Endothelial cell of umbilical vein (primary cell): ENCODE data around the gene ARHGAP21. TPM values are rescaled to one million over a fixed set of nuclear protein-coding genes. Genes with fewer than 3 reads are reported as not detected.

Experiments
- BruUV-seq: library from RNA; stranded (reverse); fragments of 400-500 nt; replicated peaks from 2 replicates; lab custom pipeline; 2021; lab: Mats Ljungman, UMichigan
- CTCF ChIA-PET: fragments of 300-600, 350-600 bp; sonication (Branson Sonifier 250); formaldehyde crosslinking; loops from one replicate; lab custom pipeline; 2021; ENCODE audit warnings: antibody characterized with exemption, inconsistent platforms; lab: Charles Lee
- POLR2A ChIA-PET: fragments of 300-600, 350-600 bp; sonication (Branson Sonifier 250); formaldehyde crosslinking; loops from one replicate; lab custom pipeline; 2021; ENCODE audit warnings: antibody characterized with exemption, inconsistent platforms; lab: Charles Lee
- DNase-seq: peaks from one replicate; pipeline ENCODE4 v3.0.0-alpha.2; 2011; ENCODE audit warnings: low read depth, low spot score
- FAIRE-seq: peaks from 2 replicates; lab custom pipeline; 2011; peaks lifted over from hg19 to GRCh38; lab: Jason Lieb, UNC
- H2AFZ ChIP-seq: 2 replicates; pipeline ENCODE4 v1.6.0; 2012; ENCODE audit warnings: low read depth, low read length, control low read depth, inconsistent platforms
- H3K27ac ChIP-seq: 2 replicates; pipeline ENCODE4 v1.5.1; 2011; ENCODE audit warnings: low read depth, mild to moderate bottlenecking, control low read depth, low read length, moderate library complexity; ENCODE audit not compliant: insufficient read depth
- H3K27me3 ChIP-seq, 2 experiments: 2 replicates each; pipeline versions ENCODE4 v1.6.0 to v1.6.1; 2011; ENCODE audit warnings: low read length in 2 of 2, mixed read lengths in 1 of 2; ENCODE audit not compliant: control insufficient read depth in 2 of 2, insufficient read depth in 2 of 2
- H3K36me3 ChIP-seq, 2 experiments: 2 replicates in 1 of 2; 3 replicates in 1 of 2; pipeline ENCODE4 v1.5.1; 2011; ENCODE audit warnings: low read length in 2 of 2, mild to moderate bottlenecking in 1 of 2, moderate library complexity in 1 of 2; ENCODE audit not compliant: control insufficient read depth in 2 of 2, insufficient read depth in 2 of 2; ENCODE audit errors: extremely low read depth in 1 of 2
- H3K4me1 ChIP-seq: 3 replicates; pipeline ENCODE4 v1.5.1; 2011; ENCODE audit warnings: mild to moderate bottlenecking, low read length; ENCODE audit not compliant: control insufficient read depth, insufficient read depth; ENCODE audit errors: extremely low read depth
- H3K4me2 ChIP-seq: 2 replicates; pipeline ENCODE4 v1.6.1; 2011; ENCODE audit warnings: low read length, control low read depth, mixed read lengths; ENCODE audit not compliant: insufficient read depth
- H3K4me3 ChIP-seq, 3 experiments: fragments of 200-600 bp in 1 of 3; sonication (generic), shearing (Covaris generic) in 1 of 3; replicated peaks in 1 of 3; 2 replicates each; pipeline ENCODE4 v1.5.1; 2011 to 2016; ENCODE audit warnings: control low read depth in 3 of 3, low read length in 3 of 3, mild to moderate bottlenecking in 2 of 3, inconsistent platforms in 1 of 3, low read depth in 1 of 3, moderate library complexity in 1 of 3; ENCODE audit not compliant: insufficient read depth in 1 of 3
- H3K79me2 ChIP-seq: 2 replicates; pipeline ENCODE4 v1.6.0; 2012; ENCODE audit warnings: low read length, inconsistent platforms; ENCODE audit not compliant: control insufficient read depth, insufficient read depth
- H3K9ac ChIP-seq: replicated peaks from 2 replicates; pipeline ENCODE3; 2011; ENCODE audit warnings: low read length, control low read depth; ENCODE audit not compliant: insufficient read depth; ENCODE audit errors: extremely low read depth
- H3K9me1 ChIP-seq: replicated peaks from 3 replicates; pipeline ENCODE4 v1.6.0; 2011; ENCODE audit warnings: mild to moderate bottlenecking, low read length; ENCODE audit not compliant: control insufficient read depth, insufficient read depth; ENCODE audit errors: extremely low read depth
- H3K9me3 ChIP-seq: replicated peaks from 2 replicates; pipeline ENCODE4 v1.5.1; 2012; ENCODE audit warnings: low read length, inconsistent platforms; ENCODE audit not compliant: control insufficient read depth, insufficient read depth
- H4K20me1 ChIP-seq: replicated peaks from 2 replicates; pipeline ENCODE3; 2011; ENCODE audit warnings: mild to moderate bottlenecking, low read length; ENCODE audit not compliant: control insufficient read depth, insufficient read depth; ENCODE audit errors: extremely low read depth
- CTCF ChIP-seq, 2 donors: IDR thresholded peaks; 1 replicate in 1 of 2; 2 replicates in 1 of 2; pipeline ENCODE4 v1.5.1; 2011; ENCODE audit warnings: low read length in 2 of 2, mild to moderate bottlenecking in 2 of 2, moderate library complexity in 2 of 2, control low read depth in 1 of 2, inconsistent platforms in 1 of 2, low read depth in 1 of 2; ENCODE audit not compliant: insufficient read depth in 1 of 2; ENCODE audit errors: extremely low read depth in 1 of 2
- EZH2 ChIP-seq: IDR thresholded peaks from 2 replicates; pipeline ENCODE4 v1.6.1; 2012; ENCODE audit warnings: borderline replicate concordance, low read depth, mild to moderate bottlenecking, moderate library complexity, low read length, inconsistent platforms; ENCODE audit not compliant: severe bottlenecking
- FOS ChIP-seq: IDR thresholded peaks from 2 replicates; pipeline ENCODE4 v1.6.1; 2011; ENCODE audit warnings: mild to moderate bottlenecking, low read length, moderate library complexity, borderline replicate concordance; ENCODE audit not compliant: insufficient read depth
- GATA2 ChIP-seq: IDR thresholded peaks from 2 replicates; pipeline ENCODE4 v1.7.0; 2011; ENCODE audit warnings: low read depth, mild to moderate bottlenecking, moderate library complexity, mixed read lengths, low read length; ENCODE audit not compliant: insufficient read length, insufficient read depth
- JUN ChIP-seq: IDR thresholded peaks from 2 replicates; pipeline ENCODE4 v1.6.1; 2011; ENCODE audit warnings: borderline replicate concordance, low read depth; ENCODE audit not compliant: insufficient read length, insufficient read depth
- MAX ChIP-seq: IDR thresholded peaks from 2 replicates; pipeline ENCODE4 v1.6.1; 2011; ENCODE audit not compliant: insufficient read depth, insufficient read length
- MYC ChIP-seq: IDR thresholded peaks from one replicate; pipeline ENCODE4 v1.6.1; 2011; ENCODE audit warnings: mild to moderate bottlenecking, low read depth, low read length
- POLR2A ChIP-seq: IDR thresholded peaks from 2 replicates; pipeline ENCODE4 v1.6.1; 2012; ENCODE audit warnings: low read depth, mild to moderate bottlenecking, control low read depth, low read length
- POLR2AphosphoS5 ChIP-seq: IDR thresholded peaks from 2 replicates; pipeline ENCODE4 v1.6.1; 2012; ENCODE audit warnings: low read depth, mild to moderate bottlenecking, control low read depth, low read length, moderate library complexity; ENCODE audit not compliant: insufficient read depth
- dilution Hi-C: fragments of 300-500 bp; cut with MboI; formaldehyde crosslinking; loops from one replicate; pipeline ENCODE4 v1.15.0; 2019; ENCODE audit warnings: low sequenced_read_pairs; ENCODE audit not compliant: extremely low pct_ligation_motif_present
- intact Hi-C: fragments of 100-400 bp; cut with micrococcal nuclease; formaldehyde crosslinking; loops from one replicate; pipeline ENCODE4 v1.10.0; 2022
- polyA plus RNA-seq, 4 experiments: library from polyadenylated mRNA; depleted of rRNA in 3 of 4; stranded (reverse) in 3 of 4; unstranded in 1 of 4; fragments of >200 nt; gene quantifications; 2 replicates each; pipeline versions ENCODE4 v1.2.1 to v1.2.3, GENCODE V29; 2011 to 2012; ENCODE audit warnings: missing spikeins in 1 of 4
- total RNA-seq: library from RNA; stranded (reverse); gene quantifications from 2 replicates; pipeline ENCODE4 v1.2.3, GENCODE V29; 2021

ARHGAP21 gene
- total and polyA plus RNA-seq, 2 donors (not counting 3 experiments of a cell fraction or from before 2014, with no cell fraction given), result 29.5 to 97.8 TPM

GRCh38 chr10:24597426-24597825 is 126.3 kb downstream of the ARHGAP21 start:
- no peaks in the 10 kb centered on the region for H3K79me2 ChIP-seq
- H3K36me3 ChIP-seq, result peaks cover 13 to 39% of the 10 kb centered on the region in 2 experiments
- no TSS peak for BruUV-seq
- dilution Hi-C loops, result no loop called here
- POLR2A ChIA-PET, result no interaction called here
- H3K27me3 ChIP-seq, result no peaks in the 10 kb centered on the region
- no peak for TF ChIP-seq GATA2
- no peak for TF ChIP-seq MYC
- TF ChIP-seq POLR2A, result no peak
- TF ChIP-seq POLR2AphosphoS5, result no peak
- no peak for TF ChIP-seq FOS
- TF ChIP-seq CTCF (IDR thresholded peaks at IDR 0.05; ENCODE audit: extremely low read depth in 1 of 2, insufficient read depth in 1 of 2, low read depth in 1 of 2, low read length in 2 of 2), result no peak
- TF ChIP-seq JUN, result no peak
- TF ChIP-seq MAX, result no peak
- TF ChIP-seq EZH2, result no peak
- DNase-seq (no peak), FAIRE-seq (no peak)
- intact Hi-C loops, result no loop called here
- no peaks in the 10 kb centered on the region for H3K9me3 ChIP-seq
- no peak overlapping the region for H3K27ac ChIP-seq
- H3K9me1 ChIP-seq, result no peaks in the 10 kb centered on the region
- no peak overlapping the region for H3K9ac ChIP-seq
- CTCF ChIA-PET, result interaction anchor here (1.8 to 3.5 kb wide), 2 partner anchors 20 to 483 kb away, joined by 7 to 13 read pairs; no protein-coding TSS in a partner anchor
- H3K4me1 ChIP-seq, result no peaks in the 10 kb centered on the region
- no peaks in the 10 kb centered on the region for H4K20me1 ChIP-seq
- no peak overlapping the region for H3K4me2 ChIP-seq
- H2AFZ ChIP-seq, result no peak overlapping the region
- no peak overlapping the region for H3K4me3 ChIP-seq
